Activated naive CD4-positive, alpha-beta T cell treated with anti-CD3 and anti-CD28 coated beads, Interleukin-2, amount 10 ng/mL, durations not matched to agents 7 days and 5 days (primary cell): Measurements from ENCODE around the gene PCDHGB4.
"Not testable (repeated sequence)": the region's sequence is repeated elsewhere in the genome, so short reads cannot be mapped to it uniquely, and the experiment has no call there.

Experiments
- CTCF ChIA-PET: fragments of 350-600 bp; sonication (Branson Sonifier 250); formaldehyde crosslinking; loops from one replicate; lab custom pipeline; 2021; ENCODE audit warnings: antibody characterized with exemption; lab: Charles Lee
- DNase-seq: peaks from one replicate; pipeline ENCODE4 v3.0.0-alpha.2; 2020
- H3K27ac Mint-ChIP-seq: one replicate; pipeline ENCODE4 v1.8.0; 2021; ENCODE audit warnings: mild to moderate bottlenecking, moderate library complexity, mixed read lengths
- H3K27me3 Mint-ChIP-seq: one replicate; pipeline ENCODE4 v1.8.0; 2021; ENCODE audit warnings: mild to moderate bottlenecking, mixed read lengths
- H3K36me3 Mint-ChIP-seq: one replicate; pipeline ENCODE4 v1.8.0; 2021; ENCODE audit warnings: mixed read lengths
- H3K4me1 Mint-ChIP-seq: one replicate; pipeline ENCODE4 v1.8.0; 2021; ENCODE audit warnings: mixed read lengths
- H3K4me3 Mint-ChIP-seq: one replicate; pipeline ENCODE4 v1.8.0; 2021; ENCODE audit warnings: mild to moderate bottlenecking, moderate library complexity, mixed read lengths
- H3K9me3 Mint-ChIP-seq: one replicate; pipeline ENCODE4 v1.8.0; 2021; ENCODE audit warnings: mixed read lengths

Gene PCDHGB4

DNA sequence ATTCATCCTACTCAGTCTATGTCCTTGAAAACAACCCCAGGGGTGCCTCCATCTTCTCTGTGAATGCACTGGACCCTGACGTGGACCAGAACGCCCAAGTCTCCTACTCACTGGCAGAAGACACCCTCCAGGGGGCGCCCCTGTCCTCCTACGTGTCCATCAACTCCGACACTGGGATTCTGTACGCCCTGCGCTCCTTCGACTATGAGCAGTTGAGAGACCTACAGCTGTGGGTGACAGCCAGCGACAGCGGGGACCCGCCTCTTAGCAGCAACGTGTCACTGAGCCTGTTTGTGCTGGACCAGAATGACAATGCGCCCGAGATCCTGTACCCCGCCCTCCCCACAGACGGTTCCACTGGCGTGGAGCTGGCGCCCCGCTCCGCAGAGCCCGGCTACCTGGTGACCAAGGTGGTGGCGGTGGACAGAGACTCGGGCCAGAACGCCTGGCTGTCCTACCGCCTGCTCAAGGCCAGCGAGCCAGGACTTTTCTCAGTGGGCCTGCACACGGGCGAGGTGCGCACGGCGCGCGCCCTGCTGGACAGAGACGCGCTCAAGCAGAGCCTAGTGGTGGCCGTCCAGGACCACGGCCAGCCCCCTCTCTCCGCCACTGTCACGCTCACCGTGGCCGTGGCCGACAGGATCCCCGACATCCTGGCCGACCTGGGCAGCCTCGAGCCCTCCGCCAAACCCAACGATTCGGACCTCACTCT, 11.9 kb upstream of the PCDHGB4 start:
- H3K4me3 Mint-ChIP-seq, H3K4me1 Mint-ChIP-seq, DNase-seq, H3K36me3 Mint-ChIP-seq, H3K27ac Mint-ChIP-seq, CTCF ChIA-PET: not testable (repeated sequence)
- H3K27me3 Mint-ChIP-seq, result peaks cover 56% of the 10 kb centered on the region
- H3K9me3 Mint-ChIP-seq, result peaks cover 29% of the 10 kb centered on the region

- peaks cover 14% of the 10 kb centered on the region for H3K9me3 Mint-ChIP-seq
- peaks cover 43% of the 10 kb centered on the region for H3K27me3 Mint-ChIP-seq
- CTCF ChIA-PET, result interaction anchor here (1.1 kb wide), 1 partner anchor 38 kb away, joined by 3 read pairs; the partner anchor contains the start of gene PCDHGA11
- no peak within 1 kb of the TSS for H3K27ac Mint-ChIP-seq
- no peaks in the 10 kb centered on the region for H3K36me3 Mint-ChIP-seq
- H3K4me1 Mint-ChIP-seq, result no peaks in the 10 kb centered on the region
- H3K4me3 Mint-ChIP-seq, result peak within 1 kb of the TSS; percentile 54
- no peak for DNase-seq
These were observed 4.8 kb upstream of the PCDHGB4 start, which contains the start of gene PCDHGA7 for GRCh38 chr5:141382469-141383294. Gene PCDHGA7, plus strand, starts transcription at chr5:141382742. Its CDS starts 158 bp downstream, at chr5:141382900.

DNA sequence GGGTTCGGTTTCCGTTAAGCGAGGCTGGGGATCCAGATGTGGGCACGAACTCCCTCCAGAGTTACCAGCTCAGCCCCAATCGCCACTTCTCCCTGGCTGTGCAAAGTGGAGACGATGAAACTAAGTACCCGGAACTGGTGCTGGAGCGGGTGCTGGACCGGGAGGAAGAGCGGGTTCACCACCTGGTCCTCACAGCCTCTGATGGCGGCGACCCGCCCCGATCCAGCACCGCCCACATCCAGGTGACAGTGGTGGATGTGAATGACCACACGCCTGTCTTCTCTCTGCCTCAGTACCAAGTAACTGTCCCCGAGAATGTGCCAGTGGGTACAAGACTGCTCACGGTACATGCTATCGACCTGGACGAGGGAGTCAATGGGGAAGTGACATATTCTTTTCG, 4.2 kb upstream of the PCDHGB4 start:
- no peaks in the 10 kb centered on the region for H3K4me1 Mint-ChIP-seq
- H3K4me3 Mint-ChIP-seq, result no peak overlapping the region
- H3K27ac Mint-ChIP-seq, result no peak overlapping the region
- peaks cover 46% of the 10 kb centered on the region for H3K27me3 Mint-ChIP-seq
- peaks cover 14% of the 10 kb centered on the region for H3K9me3 Mint-ChIP-seq
- DNase-seq, result no peak
- CTCF ChIA-PET, result interaction anchor here (1.1 kb wide), 1 partner anchor 37 kb away, joined by 3 read pairs; the partner anchor contains the start of gene PCDHGA11
- H3K36me3 Mint-ChIP-seq, result peaks cover under 1% of the 10 kb centered on the region

GRCh38 chr5:141384471-141385267, 2.8 kb upstream of the PCDHGB4 start:
- Mint-ChIP-seq H3K4me3 (no peak overlapping the region), H3K36me3 (peaks cover 3% of the 10 kb centered on the region), H3K9me3 (peaks cover 22% of the 10 kb centered on the region), H3K27ac (no peak overlapping the region), H3K27me3 (peaks cover 58% of the 10 kb centered on the region), H3K4me1 (no peaks in the 10 kb centered on the region)
- CTCF ChIA-PET, result no interaction called here
- DNase-seq, result no peak

GRCh38 chr5:141388661-141389060, 1.2 kb downstream of the PCDHGB4 start:
- H3K27ac Mint-ChIP-seq, result peak overlapping the region; percentile 46
- H3K4me3 Mint-ChIP-seq, result no peak overlapping the region
- H3K4me1 Mint-ChIP-seq, result no peaks in the 10 kb centered on the region
- CTCF ChIA-PET, result no interaction called here
- H3K9me3 Mint-ChIP-seq, result peaks cover 30% of the 10 kb centered on the region
- H3K36me3 Mint-ChIP-seq, result peaks cover 10% of the 10 kb centered on the region
- peaks cover 49% of the 10 kb centered on the region for H3K27me3 Mint-ChIP-seq
- DNase-seq, result no peak

DNA sequence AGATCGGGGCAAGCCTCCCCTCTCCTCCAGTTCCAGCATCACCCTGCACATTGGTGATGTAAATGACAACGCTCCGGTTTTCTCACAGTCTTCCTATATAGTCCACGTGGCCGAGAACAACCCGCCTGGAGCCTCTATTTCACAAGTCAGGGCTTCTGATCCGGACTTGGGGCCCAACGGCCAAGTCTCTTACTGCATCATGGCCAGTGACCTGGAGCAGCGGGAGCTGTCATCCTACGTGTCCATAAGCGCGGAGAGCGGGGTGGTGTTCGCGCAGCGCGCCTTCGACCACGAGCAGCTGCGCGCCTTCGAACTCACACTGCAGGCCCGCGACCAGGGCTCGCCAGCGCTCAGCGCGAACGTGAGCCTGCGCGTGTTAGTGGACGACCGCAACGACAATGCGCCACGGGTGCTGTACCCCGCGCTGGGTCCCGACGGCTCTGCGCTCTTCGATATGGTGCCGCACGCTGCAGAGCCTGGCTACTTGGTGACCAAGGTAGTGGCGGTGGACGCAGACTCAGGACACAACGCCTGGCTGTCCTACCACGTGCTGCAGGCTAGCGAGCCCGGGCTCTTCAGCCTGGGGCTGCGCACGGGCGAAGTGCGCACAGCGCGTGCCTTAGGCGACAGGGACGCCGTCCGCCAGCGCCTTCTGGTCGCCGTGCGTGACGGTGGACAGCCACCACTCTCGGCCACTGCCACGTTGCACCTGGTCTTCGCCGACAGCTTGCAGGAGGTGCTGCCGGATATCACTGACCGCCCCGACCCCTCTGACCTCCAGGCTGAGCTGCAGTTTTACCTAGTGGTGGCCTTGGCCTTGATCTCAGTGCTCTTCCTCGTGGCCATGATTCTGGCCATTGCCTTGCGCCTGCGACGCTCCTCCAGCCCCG, 1.9 kb downstream of the PCDHGB4 start:
- CTCF ChIA-PET, result interaction anchor here (1.2 to 2.4 kb wide), 2 partner anchors 23 to 41 kb away, joined by 4 to 8 read pairs; partner anchors contain the start of genes PCDHGA10 and PCDHGA12
- H3K4me1 Mint-ChIP-seq, result no peaks in the 10 kb centered on the region
- no peak for DNase-seq
- H3K36me3 Mint-ChIP-seq, result peaks cover 11% of the 10 kb centered on the region
- H3K9me3 Mint-ChIP-seq, result peaks cover 30% of the 10 kb centered on the region
- peak overlapping the region; percentile 1 for H3K4me3 Mint-ChIP-seq
- H3K27ac Mint-ChIP-seq, result no peak overlapping the region
- H3K27me3 Mint-ChIP-seq, result peaks cover 53% of the 10 kb centered on the region

DNA sequence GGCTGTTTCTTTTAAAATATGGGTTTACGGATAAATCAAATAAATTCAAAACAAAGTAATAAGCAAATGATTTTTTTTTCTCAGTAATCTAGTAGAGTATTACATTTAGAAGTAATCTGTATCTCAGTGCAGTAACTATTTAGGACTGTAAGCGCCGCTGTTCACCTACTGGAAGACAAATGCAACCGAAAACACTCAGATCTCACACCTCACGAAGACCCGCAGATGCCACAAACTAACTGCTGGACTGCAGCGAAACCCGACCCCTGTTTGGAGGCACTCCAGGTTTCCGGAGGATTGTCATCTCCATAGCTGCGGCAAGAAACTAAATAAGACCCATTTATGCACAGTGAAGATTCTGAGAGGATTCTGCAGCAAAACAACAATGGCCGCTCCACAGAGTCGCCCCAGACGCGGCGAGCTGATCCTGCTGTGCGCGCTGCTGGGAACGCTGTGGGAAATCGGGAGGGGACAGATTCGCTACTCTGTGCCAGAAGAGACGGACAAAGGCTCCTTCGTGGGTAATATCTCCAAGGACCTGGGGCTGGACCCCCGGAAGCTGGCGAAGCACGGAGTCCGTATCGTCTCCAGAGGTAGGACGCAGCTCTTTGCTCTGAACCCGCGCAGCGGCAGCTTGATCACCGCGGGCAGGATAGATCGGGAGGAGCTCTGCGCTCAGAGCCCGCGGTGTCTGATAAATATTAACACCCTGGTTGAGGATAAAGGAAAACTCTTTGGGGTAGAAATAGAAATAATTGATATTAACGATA, 5.1 kb downstream of the PCDHGB4 start, which contains the start of gene PCDHGA8:
Gene PCDHGA8, plus strand, starts transcription at position 205 of the 770 bp plus-strand sequence. Its CDS starts 181 bp downstream, at position 386.
- H3K27ac Mint-ChIP-seq, result no peak within 1 kb of the TSS
- peaks cover 11% of the 10 kb centered on the region for H3K36me3 Mint-ChIP-seq
- no peak for DNase-seq
- CTCF ChIA-PET, result interaction anchor here (2.1 kb wide), 1 partner anchor 28 kb away, joined by 6 read pairs; the partner anchor contains the start of gene PCDHGA11
- no peak within 1 kb of the TSS for H3K4me3 Mint-ChIP-seq
- H3K9me3 Mint-ChIP-seq, result peaks cover 38% of the 10 kb centered on the region
- peaks cover 55% of the 10 kb centered on the region for H3K27me3 Mint-ChIP-seq
- no peaks in the 10 kb centered on the region for H3K4me1 Mint-ChIP-seq

GRCh38 chr5:141393267-141393666, 5.8 kb downstream of the PCDHGB4 start:
- CTCF ChIA-PET, result no interaction called here
- Mint-ChIP-seq H3K4me3 (no peak overlapping the region), H3K36me3 (peaks cover 11% of the 10 kb centered on the region), H3K27me3 (peaks cover 55% of the 10 kb centered on the region), H3K4me1 (no peaks in the 10 kb centered on the region), H3K27ac (no peak overlapping the region), H3K9me3 (peaks cover 38% of the 10 kb centered on the region)
- no peak for DNase-seq

- H3K4me1 Mint-ChIP-seq, H3K27ac Mint-ChIP-seq, H3K4me3 Mint-ChIP-seq, DNase-seq: not testable (repeated sequence)
- Mint-ChIP-seq H3K27me3 (peaks cover 56% of the 10 kb centered on the region), H3K9me3 (peaks cover 37% of the 10 kb centered on the region), H3K36me3 (peaks cover 11% of the 10 kb centered on the region)
- CTCF ChIA-PET, result interaction anchor here (0.9 to 1.7 kb wide), 2 partner anchors 22 to 26 kb away, joined by 3 to 6 read pairs; partner anchors contain the start of gene PCDHGA11
These were observed 7.1 kb downstream of the PCDHGB4 start for GRCh38 chr5:141394401-141395187.

DNA sequence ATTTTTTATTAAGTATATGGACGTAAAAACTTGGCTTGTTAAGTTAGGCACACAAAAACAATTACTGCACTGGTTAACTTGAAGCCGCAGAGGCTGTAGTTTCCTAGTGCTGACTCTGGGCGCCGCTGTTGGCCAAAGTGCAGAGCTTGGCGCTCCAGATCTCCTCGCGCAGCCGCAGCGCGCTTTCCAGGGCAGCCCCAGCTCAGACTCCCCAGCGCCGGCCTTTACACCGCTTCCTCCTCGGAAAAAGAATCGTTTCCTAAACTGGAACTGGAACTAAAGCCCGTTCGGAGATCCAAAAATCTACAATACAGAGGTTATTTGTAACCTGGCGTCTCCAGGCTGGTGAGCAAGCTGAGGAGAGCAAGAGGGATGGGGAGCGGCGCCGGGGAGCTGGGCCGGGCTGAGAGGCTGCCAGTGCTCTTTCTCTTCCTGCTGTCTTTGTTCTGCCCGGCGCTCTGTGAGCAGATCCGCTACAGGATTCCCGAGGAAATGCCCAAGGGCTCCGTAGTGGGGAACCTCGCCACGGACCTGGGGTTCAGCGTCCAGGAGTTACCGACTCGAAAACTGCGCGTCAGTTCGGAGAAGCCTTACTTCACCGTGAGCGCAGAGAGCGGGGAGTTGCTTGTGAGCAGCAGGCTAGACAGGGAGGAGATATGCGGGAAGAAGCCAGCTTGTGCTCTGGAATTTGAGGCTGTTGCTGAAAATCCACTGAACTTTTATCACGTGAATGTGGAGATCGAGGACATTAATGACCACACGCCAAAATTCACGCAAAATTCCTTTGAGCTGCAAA, 10.5 kb downstream of the PCDHGB4 start, which contains the start of gene PCDHGB5:
Gene PCDHGB5, plus strand, starts transcription at position 192 of the 796 bp plus-strand sequence. Its CDS starts 181 bp downstream, at position 373.
- peak within 1 kb of the TSS; percentile 56 for H3K4me3 Mint-ChIP-seq
- not testable (repeated sequence) for H3K4me1 Mint-ChIP-seq, H3K27ac Mint-ChIP-seq
- peak; percentile 57 for DNase-seq
- H3K36me3 Mint-ChIP-seq, result peaks cover 13% of the 10 kb centered on the region
- CTCF ChIA-PET, result interaction anchor here (0.6 to 2.9 kb wide), 8 partner anchors 9 to 557 kb away, joined by 3 to 12 read pairs (median 4); partner anchors contain the start of genes PCDHGA10, PCDHGA11 and PCDHGB3
- peaks cover 61% of the 10 kb centered on the region for H3K27me3 Mint-ChIP-seq
- peaks cover 33% of the 10 kb centered on the region for H3K9me3 Mint-ChIP-seq

GRCh38 chr5:141398608-141399007, 11.1 kb downstream of the PCDHGB4 start:
- peaks cover 10% of the 10 kb centered on the region for H3K36me3 Mint-ChIP-seq
- H3K4me1 Mint-ChIP-seq, result peaks cover 3% of the 10 kb centered on the region
- H3K27me3 Mint-ChIP-seq, result peaks cover 61% of the 10 kb centered on the region
- CTCF ChIA-PET, result interaction anchor here (0.9 to 1.7 kb wide), 2 partner anchors 22 to 557 kb away, joined by 3 to 5 read pairs; partner anchors contain the start of gene PCDHGA11
- H3K4me3 Mint-ChIP-seq, result no peak overlapping the region
- peaks cover 32% of the 10 kb centered on the region for H3K9me3 Mint-ChIP-seq
- H3K27ac Mint-ChIP-seq, result no peak overlapping the region
- no peak for DNase-seq
